ENCODE data around the gene AKT2.

AKT2 gene

GRCh38 chr19:40204381-40204780 is 80.8 kb downstream of the AKT2 start:
- H3K9me3 ChIP-seq (ENCODE audit: insufficient read depth, low read depth, low read length), result no peaks in the 10 kb centered on the region
- H3K4me2 ChIP-seq (ENCODE audit: low read depth, low read length, poor library complexity, severe bottlenecking), result no peak overlapping the region
- H3K9ac ChIP-seq (ENCODE audit: low read depth, low read length, poor library complexity, severe bottlenecking), result no peak overlapping the region
- no peaks in the 10 kb centered on the region for H3K36me3 ChIP-seq (ENCODE audit: insufficient read depth, low read length)
- H3K4me3 ChIP-seq (ENCODE audit: low read length, poor library complexity, severe bottlenecking), result no peak overlapping the region
- H3K79me2 ChIP-seq (ENCODE audit: insufficient read depth, low read length), result no peaks in the 10 kb centered on the region
- no peaks in the 10 kb centered on the region for H3F3A ChIP-seq (ENCODE audit: low read depth)
- no peaks in the 10 kb centered on the region for H3K9me2 ChIP-seq (replicated peaks; ENCODE audit: low read depth, low read length)
- H2AFZ ChIP-seq (ENCODE audit: low read length), result no peak overlapping the region
- no peak for TF ChIP-seq CTCF (conservative IDR thresholded peaks at IDR 0.05; ENCODE audit: low read length)
- no peak for TF ChIP-seq EZH2phosphoT487 (IDR thresholded peaks at IDR 0.05; ENCODE audit: borderline replicate concordance)
- no peaks in the 10 kb centered on the region for H4K20me1 ChIP-seq (ENCODE audit: insufficient read depth, low read length, poor library complexity, severe bottlenecking)
- no peaks in the 10 kb centered on the region for H3K4me1 ChIP-seq (ENCODE audit: insufficient read depth, low read length, poor library complexity, severe bottlenecking)
- no peaks in the 10 kb centered on the region for H3K27me3 ChIP-seq (ENCODE audit: insufficient read depth, low read length, poor library complexity, severe bottlenecking)

GRCh38 chr19:40200341-40201099 is 84.6 kb downstream of the AKT2 start:
- no peak overlapping the region for H3K4me2 ChIP-seq (ENCODE audit: low read depth, low read length, poor library complexity, severe bottlenecking)
- H3K4me1 ChIP-seq (ENCODE audit: insufficient read depth, low read length, poor library complexity, severe bottlenecking), result no peaks in the 10 kb centered on the region
- no peaks in the 10 kb centered on the region for H4K20me1 ChIP-seq (ENCODE audit: insufficient read depth, low read length, poor library complexity, severe bottlenecking)
- TF ChIP-seq EZH2phosphoT487 (IDR thresholded peaks at IDR 0.05; ENCODE audit: borderline replicate concordance), result no peak
- no peak overlapping the region for H2AFZ ChIP-seq (ENCODE audit: low read length)
- no peak overlapping the region for H3K9ac ChIP-seq (ENCODE audit: low read depth, low read length, poor library complexity, severe bottlenecking)
- no peak overlapping the region for H3K4me3 ChIP-seq (ENCODE audit: low read length, poor library complexity, severe bottlenecking)
- no peaks in the 10 kb centered on the region for H3K27me3 ChIP-seq (ENCODE audit: insufficient read depth, low read length, poor library complexity, severe bottlenecking)
- H3K79me2 ChIP-seq (ENCODE audit: insufficient read depth, low read length), result no peaks in the 10 kb centered on the region
- no peaks in the 10 kb centered on the region for H3K9me2 ChIP-seq (replicated peaks; ENCODE audit: low read depth, low read length)
- H3F3A ChIP-seq (ENCODE audit: low read depth), result no peaks in the 10 kb centered on the region
- H3K9me3 ChIP-seq (ENCODE audit: insufficient read depth, low read depth, low read length), result no peaks in the 10 kb centered on the region
- no peaks in the 10 kb centered on the region for H3K36me3 ChIP-seq (ENCODE audit: insufficient read depth, low read length)

GRCh38 chr19:40198272-40198990 is 86.7 kb downstream of the AKT2 start:
- no peaks in the 10 kb centered on the region for H3K9me2 ChIP-seq (replicated peaks; ENCODE audit: low read depth, low read length)
- H3K4me3 ChIP-seq (ENCODE audit: low read length, poor library complexity, severe bottlenecking), result no peak overlapping the region
- H3K27me3 ChIP-seq (ENCODE audit: insufficient read depth, low read length, poor library complexity, severe bottlenecking), result no peaks in the 10 kb centered on the region
- H4K20me1 ChIP-seq (ENCODE audit: insufficient read depth, low read length, poor library complexity, severe bottlenecking), result no peaks in the 10 kb centered on the region
- no peaks in the 10 kb centered on the region for H3K36me3 ChIP-seq (ENCODE audit: insufficient read depth, low read length)
- no peak overlapping the region for H3K9ac ChIP-seq (ENCODE audit: low read depth, low read length, poor library complexity, severe bottlenecking)
- no peaks in the 10 kb centered on the region for H3K9me3 ChIP-seq (ENCODE audit: insufficient read depth, low read depth, low read length)
- H2AFZ ChIP-seq (ENCODE audit: low read length), result no peak overlapping the region
- no peaks in the 10 kb centered on the region for H3K4me1 ChIP-seq (ENCODE audit: insufficient read depth, low read length, poor library complexity, severe bottlenecking)
- TF ChIP-seq CTCF (conservative IDR thresholded peaks at IDR 0.05; ENCODE audit: low read length) (no peak), EZH2phosphoT487 (IDR thresholded peaks at IDR 0.05; ENCODE audit: borderline replicate concordance) (no peak)
- no peak overlapping the region for H3K4me2 ChIP-seq (ENCODE audit: low read depth, low read length, poor library complexity, severe bottlenecking)
- H3K79me2 ChIP-seq (ENCODE audit: insufficient read depth, low read length), result no peaks in the 10 kb centered on the region
- no peaks in the 10 kb centered on the region for H3F3A ChIP-seq (ENCODE audit: low read depth)

Data from Loucy (cell line).